Hepatocyte (in vitro differentiated cells): ENCODE data around the gene BCAS3. TPM values are rescaled to one million over a fixed set of nuclear protein-coding genes. Genes with fewer than 3 reads are reported as not detected.
"Not testable (repeated sequence)": the region's sequence is repeated elsewhere in the genome, so short reads cannot be mapped to it uniquely, and the experiment has no call there.

ENCODE experiments used
- DNase-seq: peaks from one replicate; pipeline ENCODE4 v3.0.0-alpha.2; 2016; ENCODE audit warnings: low spot score
- H2AFZ ChIP-seq: fragments of 200-600 bp; sonication (generic); 2 replicates; pipeline ENCODE4 v1.6.0; 2016; ENCODE audit warnings: antibody characterized with exemption, mild to moderate bottlenecking
- H3K27ac ChIP-seq: fragments of 200-600 bp; sonication (generic); 2 replicates; pipeline ENCODE4 v1.5.1; 2016; ENCODE audit warnings: mild to moderate bottlenecking
- H3K27me3 ChIP-seq: fragments of 200-600 bp; sonication (generic); 2 replicates; pipeline ENCODE4 v1.6.1; 2016
- H3K36me3 ChIP-seq: fragments of 200-600 bp; sonication (generic); replicated peaks from 2 replicates; pipeline ENCODE4 v1.5.1; 2016; ENCODE audit warnings: low read depth; ENCODE audit not compliant: insufficient read depth
- H3K4me1 ChIP-seq: fragments of 200-600 bp; sonication (generic); 2 replicates; pipeline ENCODE4 v1.5.1; 2016; ENCODE audit warnings: mild to moderate bottlenecking, moderate library complexity; ENCODE audit not compliant: insufficient read depth
- H3K4me2 ChIP-seq: fragments of 200-600 bp; sonication (generic); 2 replicates; pipeline ENCODE4 v1.6.0; 2016
- H3K4me3 ChIP-seq: fragments of 200-600 bp; sonication (generic); 2 replicates; pipeline ENCODE4 v1.5.1; 2016; ENCODE audit warnings: mild to moderate bottlenecking
- H3K79me2 ChIP-seq: fragments of 200-600 bp; sonication (generic); 2 replicates; pipeline ENCODE4 v1.6.0; 2017; ENCODE audit warnings: mild to moderate bottlenecking
- H3K9me2 ChIP-seq: fragments of 200-600 bp; sonication (generic); replicated peaks from 2 replicates; pipeline ENCODE4 v1.6.0; 2017; ENCODE audit warnings: mild to moderate bottlenecking; ENCODE audit not compliant: insufficient read depth
- H3K9me3 ChIP-seq: fragments of 200-600 bp; sonication (generic); 2 replicates; pipeline ENCODE4 v1.5.1; 2016; ENCODE audit warnings: low read depth, mild to moderate bottlenecking
- H4K20me1 ChIP-seq: fragments of 200-600 bp; sonication (generic); 2 replicates; pipeline ENCODE4 v1.6.0; 2016; ENCODE audit warnings: mild to moderate bottlenecking; ENCODE audit not compliant: insufficient read depth, poor library complexity, severe bottlenecking
- EZH2 ChIP-seq: fragments of 200-600 bp; sonication (generic); IDR thresholded peaks from 2 replicates; pipeline ENCODE4 v1.6.1; 2016; ENCODE audit warnings: antibody characterized with exemption, mild to moderate bottlenecking, borderline replicate concordance
- EZH2phosphoT487 ChIP-seq: fragments of 200-600 bp; sonication (generic); IDR thresholded peaks from one replicate; pipeline ENCODE4 v1.6.1; 2018; ENCODE audit warnings: antibody characterized with exemption, mild to moderate bottlenecking, low read depth, moderate library complexity; ENCODE audit not compliant: unreplicated experiment, severe bottlenecking
- WGBS: methylation state at CpG from one replicate; pipeline ENCODE4 v1.1.6; 2016; ENCODE audit warnings: low lambda C conversion rate; ENCODE audit errors: missing lambda C conversion rate; 5-methylcytosine and 5-hydroxymethylcytosine counted together
- polyA plus RNA-seq: library from polyadenylated mRNA; unstranded; fragments of >200 nt; fragmentation: Nextera tagmentation; extraction: Ambion mirVana; gene quantifications from 2 replicates; pipeline ENCODE4 v1.2.1, GENCODE V29; 2016
- total RNA-seq: library from RNA; depleted of rRNA; stranded (reverse); fragments of >200 nt; gene quantifications from 2 replicates; pipeline ENCODE4 v1.2.3, GENCODE V29; 2014
- TF ChIP-seq, protein P1 (sequence below): fragments of 200-600 bp; sonication (generic); IDR thresholded peaks from 2 replicates; pipeline ENCODE4 v1.5.1; 2016; ENCODE audit warnings: antibody characterized with exemption, mild to moderate bottlenecking; ENCODE audit not compliant: poor library complexity

BCAS3 gene
- total and polyA plus RNA-seq, 2 experiments from 2014 or later = 16.5 to 58.8 TPM

DNA sequence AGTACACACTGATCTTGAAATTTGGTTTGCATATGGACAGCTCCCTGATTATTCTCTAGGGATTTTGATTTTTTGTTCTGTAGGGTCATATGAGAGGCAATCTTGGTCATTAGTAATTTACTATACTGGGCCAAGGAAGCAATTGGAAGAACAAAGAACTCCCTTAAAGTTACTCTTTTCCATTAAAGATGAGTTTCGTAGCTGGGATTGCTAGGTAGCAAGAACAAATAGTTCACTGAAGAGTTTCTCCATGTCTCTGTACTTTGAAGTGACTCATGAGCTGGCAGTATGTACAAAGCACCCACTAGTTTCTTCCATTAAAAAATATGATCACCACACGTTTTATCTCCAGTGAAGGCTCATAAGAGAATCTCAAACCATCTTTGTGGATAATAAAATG lies 6.2 kb upstream of the BCAS3 start:
- Histone ChIP-seq H3K27me3 (no peaks in the 10 kb centered on the region), H3K79me2 (no peaks in the 10 kb centered on the region), H3K4me2 (no peak overlapping the region), H3K27ac (no peak overlapping the region), H3K4me1 (no peaks in the 10 kb centered on the region), H3K4me3 (no peak overlapping the region), H4K20me1 (no peaks in the 10 kb centered on the region), H3K9me2 (no peaks in the 10 kb centered on the region), H2AFZ (no peak overlapping the region), H3K36me3 (no peaks in the 10 kb centered on the region), H3K9me3 (no peaks in the 10 kb centered on the region)
- WGBS = 46% methylated on average over 2 of the region's 2 CpGs
- no peak for TF ChIP-seq EZH2
- TF ChIP-seq, protein P1, sequence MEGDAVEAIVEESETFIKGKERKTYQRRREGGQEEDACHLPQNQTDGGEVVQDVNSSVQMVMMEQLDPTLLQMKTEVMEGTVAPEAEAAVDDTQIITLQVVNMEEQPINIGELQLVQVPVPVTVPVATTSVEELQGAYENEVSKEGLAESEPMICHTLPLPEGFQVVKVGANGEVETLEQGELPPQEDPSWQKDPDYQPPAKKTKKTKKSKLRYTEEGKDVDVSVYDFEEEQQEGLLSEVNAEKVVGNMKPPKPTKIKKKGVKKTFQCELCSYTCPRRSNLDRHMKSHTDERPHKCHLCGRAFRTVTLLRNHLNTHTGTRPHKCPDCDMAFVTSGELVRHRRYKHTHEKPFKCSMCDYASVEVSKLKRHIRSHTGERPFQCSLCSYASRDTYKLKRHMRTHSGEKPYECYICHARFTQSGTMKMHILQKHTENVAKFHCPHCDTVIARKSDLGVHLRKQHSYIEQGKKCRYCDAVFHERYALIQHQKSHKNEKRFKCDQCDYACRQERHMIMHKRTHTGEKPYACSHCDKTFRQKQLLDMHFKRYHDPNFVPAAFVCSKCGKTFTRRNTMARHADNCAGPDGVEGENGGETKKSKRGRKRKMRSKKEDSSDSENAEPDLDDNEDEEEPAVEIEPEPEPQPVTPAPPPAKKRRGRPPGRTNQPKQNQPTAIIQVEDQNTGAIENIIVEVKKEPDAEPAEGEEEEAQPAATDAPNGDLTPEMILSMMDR = no peak
- no peak for TF ChIP-seq EZH2phosphoT487
- no peak for DNase-seq

DNA sequence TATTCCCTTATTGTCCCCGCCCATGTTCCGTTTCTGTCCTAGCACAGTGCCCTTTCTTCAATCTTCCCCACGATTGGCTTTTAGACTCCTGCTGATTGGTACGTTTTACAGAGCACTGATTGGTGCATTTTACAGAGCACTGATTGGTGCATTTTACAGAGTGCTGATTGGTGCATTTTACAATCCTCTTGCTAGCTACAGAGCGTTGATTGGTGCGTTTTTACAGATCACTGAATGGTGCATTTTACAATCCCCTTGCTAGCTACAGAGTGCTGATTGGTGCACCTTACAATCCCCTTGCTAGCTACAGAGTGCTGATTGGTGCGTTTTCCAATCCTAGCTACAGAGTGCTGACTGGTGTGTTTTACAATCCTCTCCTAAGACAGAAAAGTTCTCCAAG lies 3.0 kb upstream of the BCAS3 start:
- not testable (repeated sequence) for H3K27me3 ChIP-seq, H2AFZ ChIP-seq, H3K9me2 ChIP-seq, H3K27ac ChIP-seq, H3K36me3 ChIP-seq, H3K4me2 ChIP-seq, DNase-seq, H3K4me1 ChIP-seq, H3K79me2 ChIP-seq, H3K9me3 ChIP-seq, H4K20me1 ChIP-seq, H3K4me3 ChIP-seq
- WGBS = 91% methylated on average over 7 of the region's 7 CpGs

DNA sequence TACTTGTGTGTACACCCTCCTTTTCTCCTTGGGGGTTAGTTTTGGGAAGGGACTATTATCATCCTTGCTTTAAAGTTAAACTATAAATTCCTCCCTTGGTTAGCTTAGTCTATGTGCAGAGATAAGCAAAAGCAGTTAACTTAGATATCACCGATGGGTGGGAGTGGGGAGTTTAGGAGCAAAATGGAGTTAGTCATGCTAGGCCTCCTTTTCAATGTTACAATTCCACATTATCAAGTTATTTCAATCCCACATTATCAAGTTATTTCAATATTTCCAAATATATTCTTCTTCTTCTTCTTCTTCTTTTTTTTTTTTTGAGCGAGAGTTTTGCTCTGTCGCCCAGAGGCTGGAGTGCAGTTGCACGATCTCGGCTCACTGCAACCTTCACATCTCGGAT lies 1.7 kb upstream of the BCAS3 start:
- no peak overlapping the region for H3K4me2 ChIP-seq
- no peak overlapping the region for H2AFZ ChIP-seq
- H3K27ac ChIP-seq = no peak overlapping the region
- H3K4me1 ChIP-seq = peaks cover 4% of the 10 kb centered on the region
- H3K9me3 ChIP-seq = no peaks in the 10 kb centered on the region
- no peaks in the 10 kb centered on the region for H3K36me3 ChIP-seq
- no peaks in the 10 kb centered on the region for H4K20me1 ChIP-seq
- TF ChIP-seq EZH2 = no peak
- no peak for TF ChIP-seq EZH2phosphoT487
- TF ChIP-seq, protein P1 = no peak
- no peak for DNase-seq
- H3K4me3 ChIP-seq = no peak overlapping the region
- no peaks in the 10 kb centered on the region for H3K27me3 ChIP-seq
- H3K9me2 ChIP-seq = no peaks in the 10 kb centered on the region
- peaks cover 4% of the 10 kb centered on the region for H3K79me2 ChIP-seq
- 95% methylated on average over 6 of the region's 6 CpGs for WGBS

DNA sequence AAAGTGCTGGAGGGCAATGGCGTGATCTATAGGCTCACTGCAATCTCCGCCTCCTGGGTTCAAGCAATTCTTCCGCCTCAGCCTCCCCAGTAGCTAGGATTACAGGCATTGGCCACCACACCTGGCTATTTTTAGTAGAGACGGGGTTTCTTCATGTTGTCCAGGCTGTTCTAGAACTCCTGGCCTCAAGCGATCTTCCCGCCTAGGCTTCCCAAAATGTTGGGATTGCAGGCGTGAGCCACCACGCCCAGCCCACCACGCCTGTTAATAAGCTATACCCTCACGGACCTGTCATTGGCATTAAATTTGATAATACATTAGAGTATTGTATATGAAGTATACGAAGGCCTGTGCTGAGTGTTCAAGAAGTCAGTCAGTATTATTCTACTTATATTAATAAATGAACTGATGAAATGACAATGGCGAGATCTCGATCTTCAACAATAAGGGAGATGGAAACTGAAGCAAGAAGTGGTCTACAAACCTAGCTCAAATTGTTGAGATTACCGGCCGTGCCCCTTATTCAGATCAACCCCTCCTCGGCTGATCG lies 818 bp upstream of the BCAS3 start:
- WGBS = 38% methylated on average over 17 of the region's 17 CpGs
- no peaks in the 10 kb centered on the region for H4K20me1 ChIP-seq
- H2AFZ ChIP-seq = peak overlapping the region; percentile 96
- peaks cover 4% of the 10 kb centered on the region for H3K4me1 ChIP-seq
- peak overlapping the region; percentile 31 for H3K4me3 ChIP-seq
- H3K27me3 ChIP-seq = no peaks in the 10 kb centered on the region
- no peaks in the 10 kb centered on the region for H3K9me2 ChIP-seq
- H3K4me2 ChIP-seq = peak overlapping the region; percentile 88
- TF ChIP-seq, protein P1 = no peak
- TF ChIP-seq EZH2 = no peak
- TF ChIP-seq EZH2phosphoT487 = no peak
- H3K9me3 ChIP-seq = no peaks in the 10 kb centered on the region
- H3K36me3 ChIP-seq = no peaks in the 10 kb centered on the region
- no peak for DNase-seq
- peak overlapping the region; percentile 62 for H3K27ac ChIP-seq
- H3K79me2 ChIP-seq = peaks cover 4% of the 10 kb centered on the region
